Measurements from ENCODE around the gene ADIPOR2. TPM values are rescaled to one million over a fixed set of nuclear protein-coding genes. Genes with fewer than 3 reads are reported as not detected.

ADIPOR2 gene
- total and polyA plus RNA-seq, 2 donors (not counting 1 experiment from before 2014, with no cell fraction given) = 9.2 to 35.9 TPM

DNA sequence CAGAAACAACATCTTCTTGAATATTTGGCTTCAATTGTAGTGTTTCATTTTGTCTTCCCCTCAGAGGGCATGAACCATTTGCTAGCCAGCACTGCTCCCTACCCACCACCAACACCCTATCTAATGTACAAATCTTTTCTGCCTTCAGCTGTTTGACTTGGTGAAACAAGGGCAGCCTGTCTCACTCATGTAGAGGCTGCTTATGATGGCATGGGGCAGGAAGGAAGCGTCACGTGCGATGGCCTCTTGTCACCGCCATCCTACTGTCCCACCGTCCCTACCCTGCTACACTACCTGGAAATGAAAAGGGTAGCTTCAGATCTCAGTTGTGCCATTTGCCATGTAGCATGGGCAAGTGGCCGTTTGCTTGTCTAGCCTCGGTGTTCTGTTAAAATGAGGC is 99.6 kb downstream of the ADIPOR2 start:
- POLR2A ChIA-PET = interaction anchor here (0.6 to 1.3 kb wide), 2 partner anchors 95 to 137 kb away, joined by 4 to 7 read pairs; no protein-coding TSS in a partner anchor
- H3K4me1 ChIP-seq (ENCODE audit: control insufficient read depth in 2 of 2, insufficient read depth in 2 of 2, low read length in 2 of 2) = peaks cover 6 to 12% of the 10 kb centered on the region in 2 donors

More for the DNA sequence above, 99.6 kb downstream of the ADIPOR2 start:
- CTCF ChIA-PET = interaction anchor here (0.7 to 15.6 kb wide), 35 partner anchors 8 to 672 kb away, joined by 3 to 620 read pairs (median 6); partner anchors contain the start of genes ADIPOR2 and CACNA2D4
- peaks cover 8 to 17% of the 10 kb centered on the region in 2 experiments for H3K36me3 ChIP-seq (replicated peaks in 1 of 2; ENCODE audit: control extremely low read depth in 1 of 2, control insufficient read depth in 1 of 2, extremely low read depth in 1 of 2, insufficient read depth in 2 of 2, low read length in 1 of 2)
- no peak overlapping the region for H3K4me2 ChIP-seq (replicated peaks; ENCODE audit: low read depth, low read length, poor library complexity, severe bottlenecking)
- H3K27me3 ChIP-seq (replicated peaks in 1 of 4; ENCODE audit: control extremely low read depth in 1 of 4, control insufficient read depth in 3 of 4, insufficient read depth in 4 of 4, low read length in 3 of 4) = no peaks in the 10 kb centered on the region
- H4K20me1 ChIP-seq (ENCODE audit: control insufficient read depth, insufficient read depth, low read length, poor library complexity, severe bottlenecking) = no peaks in the 10 kb centered on the region
- Mint-ChIP-seq H3K27me3 (no peaks in the 10 kb centered on the region), H3K9me3 (ENCODE audit: insufficient read depth) (no peaks in the 10 kb centered on the region), H3K4me1 (peaks cover 11% of the 10 kb centered on the region), H3K4me3 (no peak overlapping the region), H3K27ac (no peak overlapping the region)
- no peak overlapping the region for H2AFZ ChIP-seq (ENCODE audit: insufficient read depth, low read depth, low read length, poor library complexity, severe bottlenecking)
- DNase-seq (no peak), ATAC-seq (ENCODE audit: low read depth) (no peak)
- H3K4me3 ChIP-seq (ENCODE audit: control extremely low read depth in 1 of 5, extremely low read depth in 1 of 5, insufficient read depth in 1 of 5, low read depth in 2 of 5, low read length in 4 of 5) = no peak overlapping the region
- TF ChIP-seq EZH2 (IDR thresholded peaks at IDR 0.05; ENCODE audit: borderline replicate concordance, insufficient read depth, low read depth, low read length, poor library complexity, severe bottlenecking) = no peak
- TF ChIP-seq, protein P1, sequence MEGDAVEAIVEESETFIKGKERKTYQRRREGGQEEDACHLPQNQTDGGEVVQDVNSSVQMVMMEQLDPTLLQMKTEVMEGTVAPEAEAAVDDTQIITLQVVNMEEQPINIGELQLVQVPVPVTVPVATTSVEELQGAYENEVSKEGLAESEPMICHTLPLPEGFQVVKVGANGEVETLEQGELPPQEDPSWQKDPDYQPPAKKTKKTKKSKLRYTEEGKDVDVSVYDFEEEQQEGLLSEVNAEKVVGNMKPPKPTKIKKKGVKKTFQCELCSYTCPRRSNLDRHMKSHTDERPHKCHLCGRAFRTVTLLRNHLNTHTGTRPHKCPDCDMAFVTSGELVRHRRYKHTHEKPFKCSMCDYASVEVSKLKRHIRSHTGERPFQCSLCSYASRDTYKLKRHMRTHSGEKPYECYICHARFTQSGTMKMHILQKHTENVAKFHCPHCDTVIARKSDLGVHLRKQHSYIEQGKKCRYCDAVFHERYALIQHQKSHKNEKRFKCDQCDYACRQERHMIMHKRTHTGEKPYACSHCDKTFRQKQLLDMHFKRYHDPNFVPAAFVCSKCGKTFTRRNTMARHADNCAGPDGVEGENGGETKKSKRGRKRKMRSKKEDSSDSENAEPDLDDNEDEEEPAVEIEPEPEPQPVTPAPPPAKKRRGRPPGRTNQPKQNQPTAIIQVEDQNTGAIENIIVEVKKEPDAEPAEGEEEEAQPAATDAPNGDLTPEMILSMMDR (IDR thresholded peaks at IDR 0.05) = no peak
- intact Hi-C loops (cut with micrococcal nuclease) = no loop called here
- H3K79me2 ChIP-seq (ENCODE audit: control insufficient read depth, insufficient read depth, low read length) = no peaks in the 10 kb centered on the region
- H3K27ac ChIP-seq (ENCODE audit: low read length in 2 of 2) = no peak overlapping the region
- H3K9ac ChIP-seq (ENCODE audit: low read length) = no peak overlapping the region
- H3K9me3 ChIP-seq (ENCODE audit: control extremely low read depth in 1 of 3, control insufficient read depth in 2 of 3, insufficient read depth in 1 of 3, low read length in 2 of 3) = no peaks in the 10 kb centered on the region
- 100% methylated on average over 3 of the region's 7 CpGs for WGBS (ENCODE audit: insufficient coverage)

All from B cell (primary cell).